NCI-H187 (cell line): ENCODE measurements around the gene DZIP1L.
"Not testable (repeated sequence)": the region's sequence is repeated elsewhere in the genome, so short reads cannot be mapped to it uniquely, and the experiment has no call there.

Experiments
- DNase-seq, 2 experiments: peaks; one replicate each; lab custom pipeline; 2025; lab: John Stamatoyannopoulos, UW

DZIP1L gene

GRCh38 chr3:138113326-138113725, 2.1 kb downstream of the DZIP1L start:
- DNase-seq: no peak

GRCh38 chr3:138112362-138112761, 3.0 kb downstream of the DZIP1L start:
- no peak for DNase-seq

GRCh38 chr3:138105598-138105997, 9.8 kb downstream of the DZIP1L start:
- no peak for DNase-seq

GRCh38 chr3:138103466-138103865, 11.9 kb downstream of the DZIP1L start:
- DNase-seq: no peak

GRCh38 chr3:138101351-138101940, 14.0 kb downstream of the DZIP1L start:
- DNase-seq: not testable (repeated sequence)

- DNase-seq: no peak
Observed at GRCh38 chr3:138099417-138099816, 16.0 kb downstream of the DZIP1L start.

GRCh38 chr3:138097192-138098172, 17.9 kb downstream of the DZIP1L start:
- no peak for DNase-seq

- no peak for DNase-seq
Observed at GRCh38 chr3:138093721-138094120, 21.7 kb downstream of the DZIP1L start.

- DNase-seq: no peak
Observed at GRCh38 chr3:138092023-138092422, 23.4 kb downstream of the DZIP1L start.

GRCh38 chr3:138089091-138089490, 26.3 kb downstream of the DZIP1L start:
- no peak for DNase-seq

- DNase-seq: not testable (repeated sequence)
Observed at GRCh38 chr3:138085745-138086144, 29.7 kb downstream of the DZIP1L start.

- DNase-seq: no peak
Observed at GRCh38 chr3:138084196-138084595, 31.2 kb downstream of the DZIP1L start.

GRCh38 chr3:138082992-138083386, 32.4 kb downstream of the DZIP1L start:
- no peak for DNase-seq

- DNase-seq: no peak
Observed at GRCh38 chr3:138082085-138082991, 33.1 kb downstream of the DZIP1L start.

- no peak for DNase-seq
Observed at GRCh38 chr3:138081371-138082084, 33.9 kb downstream of the DZIP1L start.

- no peak for DNase-seq
Observed at GRCh38 chr3:138079901-138080300, 35.5 kb downstream of the DZIP1L start.

GRCh38 chr3:138078901-138079344, 36.5 kb downstream of the DZIP1L start:
- no peak for DNase-seq

GRCh38 chr3:138078096-138078495, 37.3 kb downstream of the DZIP1L start:
- DNase-seq: no peak

- peak in 1 of 2 experiments; percentile 34 for DNase-seq
Observed at GRCh38 chr3:138072796-138073195, 42.6 kb downstream of the DZIP1L start.

GRCh38 chr3:138070006-138070405, 45.4 kb downstream of the DZIP1L start:
- DNase-seq: no peak

GRCh38 chr3:138068579-138069174, 46.7 kb downstream of the DZIP1L start:
- DNase-seq: peak; percentile 15 to 29
